H1 (cell line): ENCODE data around the gene NUBP1. TPM values are rescaled to one million over a fixed set of nuclear protein-coding genes. Genes with fewer than 3 reads are reported as not detected.

Experiments used
- CTCF ChIA-PET: fragments of 300-600 bp; sonication (Branson Sonifier 250); formaldehyde crosslinking; loops from one replicate; lab custom pipeline; 2021; ENCODE audit not compliant: partially characterized antibody; lab: Charles Lee
- POLR2A ChIA-PET: fragments of 300-600 bp; sonication (Branson Sonifier 250); formaldehyde crosslinking; loops from one replicate; lab custom pipeline; 2021; ENCODE audit warnings: inconsistent platforms; ENCODE audit not compliant: partially characterized antibody; lab: Charles Lee
- DNase-seq, 2 experiments: peaks; one replicate each; pipeline versions ENCODE4 v3.0.0 to v3.0.0-alpha.2; 2010 to 2022; ENCODE audit warnings: low spot score in 2 of 2, low read depth in 1 of 2, mixed read lengths in 1 of 2
- FAIRE-seq: peaks from 2 replicates; lab custom pipeline; 2011; peaks lifted over from hg19 to GRCh38; lab: Jason Lieb, UNC
- H2AFZ ChIP-seq: 2 replicates; pipeline ENCODE4 v1.8.1; 2012; ENCODE audit warnings: low read length, inconsistent platforms
- H2AK5ac ChIP-seq: 2 replicates; pipeline ENCODE4 v1.6.1; 2013; ENCODE audit warnings: low read depth, low read length
- H2BK120ac ChIP-seq: replicated peaks from 2 replicates; pipeline ENCODE3; 2013; ENCODE audit warnings: low read depth, low read length, inconsistent platforms
- H2BK12ac ChIP-seq: 2 replicates; pipeline ENCODE4 v1.6.1; 2013; ENCODE audit warnings: low read depth, low read length
- H2BK15ac ChIP-seq: 2 replicates; pipeline ENCODE4 v1.6.1; 2013; ENCODE audit warnings: low read length
- H2BK20ac ChIP-seq: 2 replicates; pipeline ENCODE4 v1.6.1; 2013; ENCODE audit warnings: low read length
- H2BK5ac ChIP-seq: 2 replicates; pipeline ENCODE4 v1.6.1; 2013; ENCODE audit warnings: low read depth, low read length
- H3K14ac ChIP-seq: 2 replicates; pipeline ENCODE4 v1.6.1; 2013; ENCODE audit warnings: inconsistent platforms; ENCODE audit not compliant: insufficient read length
- H3K18ac ChIP-seq: 2 replicates; pipeline ENCODE4 v1.6.1; 2013; ENCODE audit warnings: low read length; ENCODE audit errors: extremely low read depth
- H3K23ac ChIP-seq: 2 replicates; pipeline ENCODE4 v1.6.1; 2013; ENCODE audit warnings: inconsistent platforms; ENCODE audit not compliant: insufficient read length
- H3K23me2 ChIP-seq: 2 replicates; pipeline ENCODE4 v1.6.1; 2013; ENCODE audit warnings: low read depth, low read length
- H3K27ac ChIP-seq: 2 replicates; pipeline ENCODE4 v1.6.1; 2011; ENCODE audit warnings: low read depth, low read length, inconsistent platforms
- H3K27me3 ChIP-seq, 4 experiments: replicated peaks in 1 of 4; 1 replicate in 1 of 4; 2 replicates in 3 of 4; pipeline versions ENCODE4 v1.6.1 to v1.8.1; 2011 to 2013; ENCODE audit warnings: low read length in 3 of 4, mild to moderate bottlenecking in 3 of 4, inconsistent platforms in 2 of 4, mixed read lengths in 2 of 4, moderate library complexity in 1 of 4; ENCODE audit not compliant: control insufficient read depth in 3 of 4, insufficient read depth in 3 of 4; ENCODE audit errors: extremely low read depth in 1 of 4
- H3K36me3 ChIP-seq, 4 experiments: 2 replicates each; pipeline versions ENCODE4 v1.6.1 to v1.8.1; 2011 to 2013; ENCODE audit warnings: mild to moderate bottlenecking in 4 of 4, low read length in 3 of 4, moderate library complexity in 2 of 4, control low read depth in 1 of 4, inconsistent platforms in 1 of 4; ENCODE audit not compliant: insufficient read depth in 4 of 4, control insufficient read depth in 2 of 4
- H3K4ac ChIP-seq: replicated peaks from 2 replicates; pipeline ENCODE3; 2013; ENCODE audit warnings: low read length, low read depth, mixed read lengths, inconsistent platforms; ENCODE audit not compliant: insufficient read length
- H3K4me1 ChIP-seq, 4 experiments: replicated peaks in 1 of 4; 1 replicate in 1 of 4; 2 replicates in 3 of 4; pipeline versions ENCODE4 v1.6.1 to v1.8.1; 2011 to 2013; ENCODE audit warnings: low read length in 3 of 4, inconsistent platforms in 2 of 4, mixed read lengths in 1 of 4; ENCODE audit not compliant: insufficient read depth in 4 of 4, control insufficient read depth in 3 of 4
- H3K4me2 ChIP-seq, 2 experiments: 2 replicates each; pipeline versions ENCODE4 v1.6.1 to v1.8.1; 2011 to 2013; ENCODE audit warnings: low read depth in 2 of 2, low read length in 2 of 2, control low read depth in 1 of 2, inconsistent platforms in 1 of 2, mild to moderate bottlenecking in 1 of 2; ENCODE audit not compliant: insufficient read depth in 1 of 2
- H3K4me3 ChIP-seq, 4 experiments: fragments of 200-600, 300-600 bp in 1 of 4; sonication (generic), shearing (Covaris generic), sonication (Bioruptor Twin) in 1 of 4; 2 replicates each; pipeline versions ENCODE4 v1.5.1 to v1.8.1; 2011 to 2016; ENCODE audit warnings: low read length in 4 of 4, low read depth in 3 of 4, control low read depth in 2 of 4, inconsistent platforms in 2 of 4, mild to moderate bottlenecking in 2 of 4, mixed read lengths in 1 of 4, moderate library complexity in 1 of 4; ENCODE audit not compliant: insufficient read depth in 2 of 4; ENCODE audit errors: extremely low read depth in 1 of 4
- H3K56ac ChIP-seq: replicated peaks from 2 replicates; pipeline ENCODE3; 2013; ENCODE audit warnings: low read depth, mild to moderate bottlenecking, mixed read lengths, low read length, inconsistent platforms; ENCODE audit not compliant: insufficient read length
- H3K79me1 ChIP-seq: 2 replicates; pipeline ENCODE4 v1.6.1; 2013; ENCODE audit warnings: low read depth, low read length, control low read depth
- H3K79me2 ChIP-seq, 2 experiments: 2 replicates each; pipeline versions ENCODE4 v1.6.1 to v1.8.1; 2012 to 2013; ENCODE audit warnings: low read length in 2 of 2, mild to moderate bottlenecking in 2 of 2, inconsistent platforms in 1 of 2; ENCODE audit not compliant: insufficient read depth in 2 of 2, control insufficient read depth in 1 of 2
- H3K9ac ChIP-seq, 4 experiments: replicated peaks in 1 of 4; 1 replicate in 1 of 4; 2 replicates in 3 of 4; pipeline versions ENCODE4 v1.6.1 to v1.8.1; 2011 to 2013; ENCODE audit warnings: low read depth in 3 of 4, low read length in 3 of 4, control low read depth in 2 of 4, mild to moderate bottlenecking in 2 of 4, moderate library complexity in 2 of 4, inconsistent platforms in 1 of 4; ENCODE audit errors: extremely low read depth in 1 of 4
- H3K9me3 ChIP-seq, 2 experiments: 2 replicates each; pipeline versions ENCODE4 v1.6.1 to v1.8.1; 2012 to 2013; ENCODE audit warnings: mild to moderate bottlenecking in 2 of 2, moderate library complexity in 2 of 2, control low read depth in 1 of 2, inconsistent platforms in 1 of 2, low read depth in 1 of 2, low read length in 1 of 2, mixed read lengths in 1 of 2; ENCODE audit not compliant: insufficient read depth in 2 of 2
- H4K20me1 ChIP-seq, 2 experiments: replicated peaks in 1 of 2; 2 replicates each; pipeline versions ENCODE3 to v1.8.1; 2011 to 2013; ENCODE audit warnings: inconsistent platforms in 2 of 2, low read length in 2 of 2, mild to moderate bottlenecking in 1 of 2; ENCODE audit not compliant: insufficient read depth in 2 of 2, control insufficient read depth in 1 of 2
- H4K5ac ChIP-seq: 2 replicates; pipeline ENCODE4 v1.6.1; 2013; ENCODE audit warnings: low read length, low read depth, mixed read lengths, inconsistent platforms; ENCODE audit not compliant: insufficient read length
- H4K8ac ChIP-seq: 2 replicates; pipeline ENCODE4 v1.8.0; 2013; ENCODE audit warnings: mild to moderate bottlenecking, moderate library complexity, low read length, inconsistent platforms; ENCODE audit not compliant: insufficient read depth; ENCODE audit errors: extremely low read depth
- H4K91ac ChIP-seq: replicated peaks from 2 replicates; pipeline ENCODE3; 2013; ENCODE audit warnings: low read length, mixed read lengths, inconsistent platforms; ENCODE audit not compliant: insufficient read length
- BRCA1 ChIP-seq: IDR thresholded peaks from 2 replicates; pipeline ENCODE4 v1.6.1; 2012; ENCODE audit warnings: low read depth, low read length, improper control_type of control experiment
- RBBP5 ChIP-seq: IDR thresholded peaks from 2 replicates; pipeline ENCODE4 v1.7.1; 2012; ENCODE audit warnings: low read depth, mild to moderate bottlenecking, inconsistent platforms, low read length, moderate library complexity, borderline replicate concordance
- SP1 ChIP-seq: IDR thresholded peaks from 2 replicates; pipeline ENCODE4 v1.6.1; 2011; ENCODE audit warnings: low read depth, low read length
- WGBS, 2 experiments: shearing (Covaris generic) in 1 of 2; methylation state at CpG; one replicate each; pipeline versions ENCODE4 v1.1.6 to v1.1.7; 2013 to 2015; ENCODE audit warnings: low lambda C conversion rate in 2 of 2, mixed read lengths in 2 of 2, inconsistent platforms in 1 of 2, low coverage in 1 of 2, missing lambda C conversion rate in 1 of 2; ENCODE audit not compliant: insufficient replicate concordance in 2 of 2, insufficient coverage in 1 of 2, insufficient read length in 1 of 2; ENCODE audit errors: extremely low coverage in 1 of 2, missing lambda C conversion rate in 1 of 2; 5-methylcytosine and 5-hydroxymethylcytosine counted together
- polyA plus RNA-seq, 7 experiments: library from polyadenylated mRNA; depleted of rRNA in 3 of 7; stranded (reverse) in 5 of 7; unstranded in 2 of 7; fragments of >200 nt in 5 of 7; fragments of 200-250 nt in 2 of 7; gene quantifications; 1 replicate in 5 of 7; 2 replicates in 1 of 7; 4 replicates in 1 of 7; pipeline versions ENCODE4 v1.2.1 to v1.2.3, GENCODE V29; 2011 to 2013; ENCODE audit warnings: missing spikeins in 2 of 7, mixed read lengths in 2 of 7
- total RNA-seq: library from RNA; stranded (reverse); fragmentation: NEBNext Ultra II Directional; extraction: Animal tissue kit (Norgen Biotek cat#: 25700); gene quantifications from 2 replicates; pipeline ENCODE4 v1.2.1, GENCODE V29; 2021

NUBP1 gene
- total and polyA plus RNA-seq, 2 of the 8 experiments (the other 6 are each of a cell fraction or from before 2014, with no cell fraction given): 28.2 to 32.2 TPM

GRCh38 chr16:10728003-10728887 is 15.4 kb upstream of the NUBP1 start:
- no peak overlapping the region for H3K9ac ChIP-seq
- H2BK120ac ChIP-seq: no peak overlapping the region
- H4K91ac ChIP-seq: no peak overlapping the region
- no peak overlapping the region for H4K5ac ChIP-seq
- ChIA-PET POLR2A (no interaction called here), CTCF (interaction anchor here (0.6 to 1.8 kb wide), 7 partner anchors 8 to 1025 kb away, joined by 3 to 11 read pairs (median 3); no protein-coding TSS in a partner anchor)
- H2BK20ac ChIP-seq: no peak overlapping the region
- no peak overlapping the region for H3K27ac ChIP-seq
- no peak for FAIRE-seq
- no peak overlapping the region for H3K4me2 ChIP-seq
- H3K23ac ChIP-seq: no peak overlapping the region
- H2AK5ac ChIP-seq: no peak overlapping the region; the same call in 1 of the 2 replicates
- H2BK15ac ChIP-seq: no peak overlapping the region
- TF ChIP-seq SP1: no peak
- no peak for TF ChIP-seq BRCA1
- TF ChIP-seq RBBP5: no peak
- no peaks in the 10 kb centered on the region for H3K4me1 ChIP-seq
- H3K18ac ChIP-seq: no peak overlapping the region
- no peaks in the 10 kb centered on the region; the same call in 1 of the 2 replicates for H3K79me1 ChIP-seq
- peaks cover 1 to 4% of the 10 kb centered on the region in 2 experiments for H4K20me1 ChIP-seq
- H2BK12ac ChIP-seq: no peak overlapping the region
- H3K27me3 ChIP-seq: no peaks in the 10 kb centered on the region
- no peak overlapping the region for H3K4me3 ChIP-seq
- H2AFZ ChIP-seq: no peak overlapping the region
- no peak overlapping the region for H3K4ac ChIP-seq
- no peak overlapping the region for H3K56ac ChIP-seq
- H3K14ac ChIP-seq: no peak overlapping the region
- H3K79me2 ChIP-seq: no peaks in the 10 kb centered on the region
- H3K36me3 ChIP-seq: no peaks in the 10 kb centered on the region
- 79% methylated on average over 16 of the region's 16 CpGs; no CpG with 5 or more reads in 1 of the 2 experiments for WGBS, 2 experiments
- H3K23me2 ChIP-seq: no peaks in the 10 kb centered on the region; the same call in 1 of the 2 replicates
- H3K9me3 ChIP-seq: no peaks in the 10 kb centered on the region
- H2BK5ac ChIP-seq: no peak overlapping the region
- no peak overlapping the region for H4K8ac ChIP-seq
- no peak for DNase-seq
